ENCODE results near the gene SUN2. TPM values are rescaled to one million over a fixed set of nuclear protein-coding genes. Genes with fewer than 3 reads are reported as not detected.

SUN2 gene
- total and polyA plus RNA-seq, 2 of the 4 experiments (the other 2 are of a cell fraction): 27.8 to 50.0 TPM

DNA sequence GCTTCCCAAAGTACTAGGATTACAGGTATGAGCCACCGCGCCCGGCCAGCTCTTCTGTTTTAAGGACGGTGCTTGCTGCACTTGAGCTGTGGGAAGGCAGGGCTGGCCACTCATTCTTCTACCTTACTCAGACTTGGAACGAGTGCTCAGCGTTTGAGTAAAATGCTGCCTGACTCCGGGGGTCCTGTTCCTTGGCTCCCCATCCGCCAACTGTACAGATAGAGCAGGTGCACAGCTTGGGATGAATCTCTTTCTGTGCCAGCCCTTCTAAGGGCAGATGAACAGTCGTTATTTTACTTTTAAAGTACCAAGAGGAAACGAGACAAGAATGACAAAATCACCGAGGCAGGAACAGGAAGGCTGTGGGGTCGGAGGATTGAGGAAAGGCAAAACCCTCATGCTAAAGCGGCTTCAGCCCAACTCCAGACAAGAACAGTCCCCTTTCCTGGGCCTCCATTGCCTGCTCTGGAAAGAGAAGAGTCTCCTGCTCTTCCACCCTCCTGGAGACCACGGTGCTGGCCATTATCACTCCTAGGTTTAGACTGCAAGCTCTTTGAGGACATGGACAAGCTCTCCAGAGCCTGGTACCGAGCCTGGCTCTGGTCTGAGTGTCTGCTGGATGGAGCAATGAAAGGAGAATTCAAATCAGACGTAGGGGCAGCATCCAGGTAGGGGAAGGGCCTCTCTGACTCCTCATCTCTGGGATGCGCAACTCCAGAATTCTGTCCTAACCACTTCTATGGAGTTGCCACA, 1.1 kb upstream of the SUN2 start:
- Histone ChIP-seq H3K79me1 (ENCODE audit: low read depth in 1 of 2, low read length in 2 of 2) (peaks cover 11 to 48% of the 10 kb centered on the region in 2 experiments), H3K23ac (ENCODE audit: low read depth, low read length) (peak overlapping the region; percentile 89; the same call in 1 of the 2 replicates), H3K4ac (ENCODE audit: low read depth, low read length) (peak overlapping the region; percentile 89), H3K14ac (replicated peaks; ENCODE audit: low read depth, low read length) (peak overlapping the region; percentile 45; the same call in 1 of the 2 replicates), H3K18ac (ENCODE audit: low read depth, low read length) (no peak overlapping the region), H3K56ac (ENCODE audit: extremely low read depth, insufficient read depth, low read length) (peak overlapping the region; percentile 61; the same call in 1 of the 2 replicates), H2AK9ac (replicated peaks; ENCODE audit: low read depth, low read length, poor library complexity) (peak overlapping the region; percentile 98), H3K4me3 (ENCODE audit: insufficient read depth, low read depth, low read length) (no peak overlapping the region), H3K36me3 (ENCODE audit: control insufficient read depth, insufficient read depth, low read length) (peaks cover 6% of the 10 kb centered on the region; the same call in 1 of the 2 replicates), H3K27ac (ENCODE audit: insufficient read depth, low read length) (no peak overlapping the region; the same call in 1 of the 2 replicates), H4K8ac (ENCODE audit: low read depth in 2 of 2, low read length in 2 of 2) (peak overlapping the region; percentile 62 to 87; a peak in 2 of 4 replicates), H2BK5ac (ENCODE audit: low read depth, low read length, poor library complexity, severe bottlenecking) (no peak overlapping the region), H3K27me3 (ENCODE audit: control insufficient read depth, insufficient read depth, low read length) (no peaks in the 10 kb centered on the region), H3K9me3 (ENCODE audit: control insufficient read depth, insufficient read depth, low read length) (no peaks in the 10 kb centered on the region), H4K5ac (ENCODE audit: low read depth, low read length) (no peak overlapping the region), H4K20me1 (ENCODE audit: insufficient read depth, low read length) (peaks cover 4% of the 10 kb centered on the region; the same call in 1 of the 2 replicates), H2BK15ac (ENCODE audit: low read depth, low read length) (no peak overlapping the region), H3K4me1 (ENCODE audit: control insufficient read depth, insufficient read depth, low read length) (peaks cover 9% of the 10 kb centered on the region), H2BK120ac (ENCODE audit: low read depth, low read length) (no peak overlapping the region), H2AFZ (replicated peaks; ENCODE audit: low read length, poor library complexity) (peak overlapping the region; percentile 51), H4K91ac (ENCODE audit: insufficient read depth, low read depth, low read length) (no peak overlapping the region), H3K9ac (ENCODE audit: low read depth, low read length) (no peak overlapping the region; the same call in 1 of the 2 replicates), H2AK5ac (ENCODE audit: low read depth, low read length) (peak overlapping the region; percentile 70), H3K4me2 (ENCODE audit: low read depth, low read length) (no peak overlapping the region; the same call in 1 of the 2 replicates), H2BK20ac (ENCODE audit: low read depth, low read length) (no peak overlapping the region), H3K9me1 (ENCODE audit: insufficient read depth, low read length) (peaks cover 19% of the 10 kb centered on the region)
- in situ Hi-C loops (cut with MboI; ENCODE audit: low sequenced_read_pairs) (no loop called here), dilution Hi-C loops (cut with HindIII; ENCODE audit: low sequenced_read_pairs, unreplicated experiment) (no loop called here), intact Hi-C loops (cut with micrococcal nuclease) (no loop called here)
- ChIA-PET CTCF (interaction anchor here (1.1 kb wide), 1 partner anchor 9 kb away, joined by 4 read pairs; no protein-coding TSS in a partner anchor), POLR2A (ENCODE audit: unreplicated experiment) (no interaction called here)
- no TSS peak for BruUV-seq (replicated peaks)
- ATAC-seq (ENCODE audit: low read depth) (no peak), DNase-seq (no peak)
- WGBS, 2 experiments (ENCODE audit: extremely low coverage in 2 of 2, insufficient read length in 1 of 2): 63% methylated on average over 11 of the region's 17 CpGs; no CpG with 5 or more reads in 1 of the 2 experiments
- TF ChIP-seq MXI1 (IDR thresholded peaks at IDR 0.05; ENCODE audit: borderline replicate concordance, low read depth, low read length) (no peak), CHD1 (IDR thresholded peaks at IDR 0.05; ENCODE audit: low read depth, low read length) (no peak), RCOR1 (IDR thresholded peaks at IDR 0.05; ENCODE audit: insufficient replicate concordance, low read length) (no peak), NFE2L2 (IDR thresholded peaks at IDR 0.05; ENCODE audit: low read depth, low read length) (no peak), POLR2A (IDR thresholded peaks at IDR 0.05; ENCODE audit: low read depth, low read length) (no peak), CEBPB (IDR thresholded peaks at IDR 0.05; ENCODE audit: low read depth, low read length) (no peak), RFX5 (IDR thresholded peaks at IDR 0.05; ENCODE audit: low read depth, low read length) (no peak), SMC3 (IDR thresholded peaks at IDR 0.05; ENCODE audit: low read depth, low read length) (no peak), MAFK (IDR thresholded peaks at IDR 0.05; ENCODE audit: low read depth, low read length) (no peak), FOS (IDR thresholded peaks at IDR 0.05; ENCODE audit: low read depth, low read length) (no peak), BHLHE40 (IDR thresholded peaks at IDR 0.05; ENCODE audit: low read depth, low read length) (no peak), RAD21 (IDR thresholded peaks at IDR 0.05; ENCODE audit: low read length) (no peak)
- TF ChIP-seq, protein P1, sequence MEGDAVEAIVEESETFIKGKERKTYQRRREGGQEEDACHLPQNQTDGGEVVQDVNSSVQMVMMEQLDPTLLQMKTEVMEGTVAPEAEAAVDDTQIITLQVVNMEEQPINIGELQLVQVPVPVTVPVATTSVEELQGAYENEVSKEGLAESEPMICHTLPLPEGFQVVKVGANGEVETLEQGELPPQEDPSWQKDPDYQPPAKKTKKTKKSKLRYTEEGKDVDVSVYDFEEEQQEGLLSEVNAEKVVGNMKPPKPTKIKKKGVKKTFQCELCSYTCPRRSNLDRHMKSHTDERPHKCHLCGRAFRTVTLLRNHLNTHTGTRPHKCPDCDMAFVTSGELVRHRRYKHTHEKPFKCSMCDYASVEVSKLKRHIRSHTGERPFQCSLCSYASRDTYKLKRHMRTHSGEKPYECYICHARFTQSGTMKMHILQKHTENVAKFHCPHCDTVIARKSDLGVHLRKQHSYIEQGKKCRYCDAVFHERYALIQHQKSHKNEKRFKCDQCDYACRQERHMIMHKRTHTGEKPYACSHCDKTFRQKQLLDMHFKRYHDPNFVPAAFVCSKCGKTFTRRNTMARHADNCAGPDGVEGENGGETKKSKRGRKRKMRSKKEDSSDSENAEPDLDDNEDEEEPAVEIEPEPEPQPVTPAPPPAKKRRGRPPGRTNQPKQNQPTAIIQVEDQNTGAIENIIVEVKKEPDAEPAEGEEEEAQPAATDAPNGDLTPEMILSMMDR (conservative IDR thresholded peaks at IDR 0.05; ENCODE audit: low read depth, low read length): no peak
- TF ChIP-seq, protein P2, sequence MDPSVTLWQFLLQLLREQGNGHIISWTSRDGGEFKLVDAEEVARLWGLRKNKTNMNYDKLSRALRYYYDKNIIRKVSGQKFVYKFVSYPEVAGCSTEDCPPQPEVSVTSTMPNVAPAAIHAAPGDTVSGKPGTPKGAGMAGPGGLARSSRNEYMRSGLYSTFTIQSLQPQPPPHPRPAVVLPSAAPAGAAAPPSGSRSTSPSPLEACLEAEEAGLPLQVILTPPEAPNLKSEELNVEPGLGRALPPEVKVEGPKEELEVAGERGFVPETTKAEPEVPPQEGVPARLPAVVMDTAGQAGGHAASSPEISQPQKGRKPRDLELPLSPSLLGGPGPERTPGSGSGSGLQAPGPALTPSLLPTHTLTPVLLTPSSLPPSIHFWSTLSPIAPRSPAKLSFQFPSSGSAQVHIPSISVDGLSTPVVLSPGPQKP (IDR thresholded peaks at IDR 0.05; ENCODE audit: borderline replicate concordance, low read depth, low read length): no peak
- TF ChIP-seq, protein P3, sequence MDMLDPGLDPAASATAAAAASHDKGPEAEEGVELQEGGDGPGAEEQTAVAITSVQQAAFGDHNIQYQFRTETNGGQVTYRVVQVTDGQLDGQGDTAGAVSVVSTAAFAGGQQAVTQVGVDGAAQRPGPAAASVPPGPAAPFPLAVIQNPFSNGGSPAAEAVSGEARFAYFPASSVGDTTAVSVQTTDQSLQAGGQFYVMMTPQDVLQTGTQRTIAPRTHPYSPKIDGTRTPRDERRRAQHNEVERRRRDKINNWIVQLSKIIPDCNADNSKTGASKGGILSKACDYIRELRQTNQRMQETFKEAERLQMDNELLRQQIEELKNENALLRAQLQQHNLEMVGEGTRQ (IDR thresholded peaks at IDR 0.05; ENCODE audit: low read depth, low read length): no peak
